Activated T-cell treated with anti-CD3 and anti-CD28 coated beads, Interleukin-2, amount 50 U/mL, for 1 hour (primary cell): ENCODE results near the gene ZNF470.

Experiments
- DNase-seq: peaks from one replicate; pipeline ENCODE4 v3.0.0-alpha.2; 2020

ZNF470 gene

GRCh38 chr19:56611288-56611687 lies 44.0 kb downstream of the ZNF470 start:
- no peak for DNase-seq

GRCh38 chr19:56612737-56613136 lies 45.5 kb downstream of the ZNF470 start:
- no peak for DNase-seq

- DNase-seq: no peak
These were observed 46.4 kb downstream of the ZNF470 start for GRCh38 chr19:56613639-56614038.

GRCh38 chr19:56617531-56617930 lies 50.3 kb downstream of the ZNF470 start:
- no peak for DNase-seq

- DNase-seq: no peak
These were observed 51.9 kb downstream of the ZNF470 start for GRCh38 chr19:56619121-56619520.

GRCh38 chr19:56622374-56622773 lies 55.1 kb downstream of the ZNF470 start:
- no peak for DNase-seq

GRCh38 chr19:56623006-56623405 lies 55.7 kb downstream of the ZNF470 start:
- no peak for DNase-seq

GRCh38 chr19:56625708-56626107 lies 58.4 kb downstream of the ZNF470 start:
- no peak for DNase-seq

GRCh38 chr19:56633021-56633420 lies 65.8 kb downstream of the ZNF470 start:
- no peak for DNase-seq

- DNase-seq: no peak
These were observed 70.8 kb downstream of the ZNF470 start for GRCh38 chr19:56637976-56638555.
